GM21529 (cell line): Measurements from ENCODE around the gene VAV2.

Experiments
- ATAC-seq: cut with Tn5 transposase; IDR thresholded peaks from one replicate; pipeline ENCODE4 v1.9.1; 2021; ENCODE audit not compliant: unreplicated experiment

VAV2 gene

GRCh38 chr9:133735415-133735775, 256.7 kb downstream of the VAV2 start:
- ATAC-seq, result no peak

GRCh38 chr9:133734590-133735414, 257.3 kb downstream of the VAV2 start:
- ATAC-seq, result no peak

- no peak for ATAC-seq
Measured at GRCh38 chr9:133733796-133734533, 258.2 kb downstream of the VAV2 start.

GRCh38 chr9:133733421-133733795, 258.7 kb downstream of the VAV2 start:
- ATAC-seq, result no peak

- no peak for ATAC-seq
Measured at GRCh38 chr9:133732639-133733408, 259.3 kb downstream of the VAV2 start.

GRCh38 chr9:133731876-133732638, 260.1 kb downstream of the VAV2 start:
- ATAC-seq, result no peak

- no peak for ATAC-seq
Measured at GRCh38 chr9:133730994-133731715, 261.0 kb downstream of the VAV2 start.

GRCh38 chr9:133729617-133730281, 262.4 kb downstream of the VAV2 start:
- ATAC-seq, result no peak

- no peak for ATAC-seq
Measured at GRCh38 chr9:133728856-133729616, 263.1 kb downstream of the VAV2 start.

- ATAC-seq, result no peak
Measured at GRCh38 chr9:133727876-133728441, 264.2 kb downstream of the VAV2 start.

GRCh38 chr9:133727277-133727875, 264.7 kb downstream of the VAV2 start:
- no peak for ATAC-seq

GRCh38 chr9:133726401-133727276, 265.5 kb downstream of the VAV2 start:
- no peak for ATAC-seq

- no peak for ATAC-seq
Measured at GRCh38 chr9:133725886-133726285, 266.2 kb downstream of the VAV2 start.

GRCh38 chr9:133718563-133719315, 273.4 kb downstream of the VAV2 start:
- ATAC-seq, result no peak

- no peak for ATAC-seq
Measured at GRCh38 chr9:133717113-133718031, 274.8 kb downstream of the VAV2 start.
